Sigmoid colon (tissue), 3 donors: Measurements from ENCODE around the gene GNAS-AS1.

Experiments used
- POLR2A ChIP-seq, 2 donors: fragments of 450-650 bp; IDR thresholded peaks; one replicate each; pipeline ENCODE4 v1.6.1; 2016; ENCODE audit warnings: antibody characterized with exemption in 2 of 2, mild to moderate bottlenecking in 2 of 2, moderate library complexity in 2 of 2
- TF ChIP-seq, protein P1 (sequence below), 4 experiments: fragments of 450-650 bp in 3 of 4; fragments of 200-600 bp in 1 of 4; IDR thresholded peaks; one replicate each; pipeline ENCODE4 v1.5.1; 2016 to 2019; ENCODE audit warnings: antibody characterized with exemption in 4 of 4, mild to moderate bottlenecking in 3 of 4, moderate library complexity in 2 of 4

DNA sequence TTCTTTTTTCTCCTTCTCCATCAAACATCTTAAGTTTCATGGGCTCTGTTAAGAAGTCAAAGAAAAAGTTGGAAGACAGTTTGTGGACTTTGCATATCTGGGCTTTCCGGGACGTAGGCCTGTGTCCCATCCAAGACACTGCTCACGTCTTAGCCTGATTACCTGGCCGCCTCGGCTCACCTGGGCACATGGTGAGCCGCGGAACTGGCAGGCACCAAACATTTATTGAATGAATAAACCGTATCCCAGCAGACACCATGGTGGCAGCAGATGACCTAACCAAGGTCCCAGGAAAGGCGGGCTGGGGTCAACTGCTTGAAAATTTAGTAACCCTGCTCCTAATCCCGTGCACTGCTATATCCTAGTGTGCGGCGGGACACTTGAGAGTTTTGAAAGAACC lies 37.4 kb upstream of the GNAS-AS1 start:
- TF ChIP-seq POLR2A (IDR thresholded peaks at IDR 0.05): no peak
- TF ChIP-seq, protein P1, sequence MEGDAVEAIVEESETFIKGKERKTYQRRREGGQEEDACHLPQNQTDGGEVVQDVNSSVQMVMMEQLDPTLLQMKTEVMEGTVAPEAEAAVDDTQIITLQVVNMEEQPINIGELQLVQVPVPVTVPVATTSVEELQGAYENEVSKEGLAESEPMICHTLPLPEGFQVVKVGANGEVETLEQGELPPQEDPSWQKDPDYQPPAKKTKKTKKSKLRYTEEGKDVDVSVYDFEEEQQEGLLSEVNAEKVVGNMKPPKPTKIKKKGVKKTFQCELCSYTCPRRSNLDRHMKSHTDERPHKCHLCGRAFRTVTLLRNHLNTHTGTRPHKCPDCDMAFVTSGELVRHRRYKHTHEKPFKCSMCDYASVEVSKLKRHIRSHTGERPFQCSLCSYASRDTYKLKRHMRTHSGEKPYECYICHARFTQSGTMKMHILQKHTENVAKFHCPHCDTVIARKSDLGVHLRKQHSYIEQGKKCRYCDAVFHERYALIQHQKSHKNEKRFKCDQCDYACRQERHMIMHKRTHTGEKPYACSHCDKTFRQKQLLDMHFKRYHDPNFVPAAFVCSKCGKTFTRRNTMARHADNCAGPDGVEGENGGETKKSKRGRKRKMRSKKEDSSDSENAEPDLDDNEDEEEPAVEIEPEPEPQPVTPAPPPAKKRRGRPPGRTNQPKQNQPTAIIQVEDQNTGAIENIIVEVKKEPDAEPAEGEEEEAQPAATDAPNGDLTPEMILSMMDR (IDR thresholded peaks at IDR 0.05): no peak
